HG02885 (cell line): ENCODE data around the gene SYNGR4.

Experiments used
- ATAC-seq: cut with Tn5 transposase; IDR thresholded peaks from one replicate; pipeline ENCODE4 v1.9.1; 2021; ENCODE audit warnings: mild to moderate bottlenecking; ENCODE audit not compliant: unreplicated experiment, poor library complexity

SYNGR4 gene

GRCh38 chr19:48419158-48419920, 55.2 kb downstream of the SYNGR4 start:
- ATAC-seq = peak; percentile 71

DNA sequence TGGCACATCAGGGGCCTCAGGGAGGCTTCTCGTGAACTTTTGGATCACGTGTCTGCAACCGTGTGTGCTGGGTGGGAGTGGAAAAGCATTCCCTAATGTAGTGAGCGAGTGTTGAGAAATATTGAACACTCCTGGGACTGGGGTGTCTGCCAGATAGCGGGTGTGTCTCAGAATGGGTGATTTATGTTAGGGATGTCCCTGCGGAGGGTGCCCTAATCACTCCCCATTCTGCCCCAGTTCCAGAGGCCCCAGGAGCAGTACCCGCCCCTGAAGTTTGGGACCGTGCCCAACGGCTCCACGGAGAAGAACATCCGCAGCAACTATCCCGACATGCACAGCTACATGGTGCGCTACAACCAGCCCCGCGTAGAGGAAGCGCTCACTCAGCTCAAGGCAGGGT, 57.4 kb downstream of the SYNGR4 start:
- ATAC-seq = no peak

- no peak for ATAC-seq
Observed at GRCh38 chr19:48424694-48425219, 60.6 kb downstream of the SYNGR4 start.
